Upper lobe of left lung (tissue), 4 donors: ENCODE results near the gene PLA2G4A.

Experiments used
- CTCF ChIP-seq, 6 experiments: fragments of 450-650 bp in 4 of 6; fragments of 200-600 bp in 2 of 6; sonication (generic) in 2 of 6; IDR thresholded peaks; one replicate each; pipeline ENCODE4 v1.5.1; 2016 to 2019; ENCODE audit warnings: antibody characterized with exemption in 6 of 6
- EP300 ChIP-seq, 4 donors: sonication (generic); formaldehyde crosslinking; IDR thresholded peaks; one replicate each; pipeline ENCODE4 v1.5.1; 2017; ENCODE audit warnings: antibody characterized with exemption in 4 of 4, control low read depth in 2 of 4
- POLR2A ChIP-seq, 4 donors: fragments of 450-650 bp; IDR thresholded peaks; one replicate each; pipeline ENCODE4 v1.5.1; 2016 to 2017; ENCODE audit warnings: antibody characterized with exemption in 4 of 4, mild to moderate bottlenecking in 2 of 4

GRCh38 chr1:186997877-186998276, 169.1 kb downstream of the PLA2G4A start:
- TF ChIP-seq POLR2A (IDR thresholded peaks at IDR 0.05) (no peak), CTCF (IDR thresholded peaks at IDR 0.05) (no peak), EP300 (IDR thresholded peaks at IDR 0.05) (no peak)
